Endothelial cell of umbilical vein (primary cell): ENCODE measurements around the gene PSG4. TPM values are rescaled to one million over a fixed set of nuclear protein-coding genes. Genes with fewer than 3 reads are reported as not detected.

ENCODE experiments used
- BruUV-seq: library from RNA; stranded (reverse); fragments of 400-500 nt; replicated peaks from 2 replicates; lab custom pipeline; 2021; lab: Mats Ljungman, UMichigan
- CTCF ChIA-PET: fragments of 300-600, 350-600 bp; sonication (Branson Sonifier 250); formaldehyde crosslinking; loops from one replicate; lab custom pipeline; 2021; ENCODE audit warnings: antibody characterized with exemption, inconsistent platforms; lab: Charles Lee
- POLR2A ChIA-PET: fragments of 300-600, 350-600 bp; sonication (Branson Sonifier 250); formaldehyde crosslinking; loops from one replicate; lab custom pipeline; 2021; ENCODE audit warnings: antibody characterized with exemption, inconsistent platforms; lab: Charles Lee
- DNase-seq: peaks from one replicate; pipeline ENCODE4 v3.0.0-alpha.2; 2011; ENCODE audit warnings: low read depth, low spot score
- FAIRE-seq: peaks from 2 replicates; lab custom pipeline; 2011; peaks lifted over from hg19 to GRCh38; lab: Jason Lieb, UNC
- H2AFZ ChIP-seq: 2 replicates; pipeline ENCODE4 v1.6.0; 2012; ENCODE audit warnings: low read depth, low read length, control low read depth, inconsistent platforms
- H3K27ac ChIP-seq: 2 replicates; pipeline ENCODE4 v1.5.1; 2011; ENCODE audit warnings: low read depth, mild to moderate bottlenecking, control low read depth, low read length, moderate library complexity; ENCODE audit not compliant: insufficient read depth
- H3K27me3 ChIP-seq, 2 experiments: 2 replicates each; pipeline versions ENCODE4 v1.6.0 to v1.6.1; 2011; ENCODE audit warnings: low read length in 2 of 2, mixed read lengths in 1 of 2; ENCODE audit not compliant: control insufficient read depth in 2 of 2, insufficient read depth in 2 of 2
- H3K36me3 ChIP-seq, 2 experiments: 2 replicates in 1 of 2; 3 replicates in 1 of 2; pipeline ENCODE4 v1.5.1; 2011; ENCODE audit warnings: low read length in 2 of 2, mild to moderate bottlenecking in 1 of 2, moderate library complexity in 1 of 2; ENCODE audit not compliant: control insufficient read depth in 2 of 2, insufficient read depth in 2 of 2; ENCODE audit errors: extremely low read depth in 1 of 2
- H3K4me1 ChIP-seq: 3 replicates; pipeline ENCODE4 v1.5.1; 2011; ENCODE audit warnings: mild to moderate bottlenecking, low read length; ENCODE audit not compliant: control insufficient read depth, insufficient read depth; ENCODE audit errors: extremely low read depth
- H3K4me2 ChIP-seq: 2 replicates; pipeline ENCODE4 v1.6.1; 2011; ENCODE audit warnings: low read length, control low read depth, mixed read lengths; ENCODE audit not compliant: insufficient read depth
- H3K4me3 ChIP-seq, 3 experiments: fragments of 200-600 bp in 1 of 3; sonication (generic), shearing (Covaris generic) in 1 of 3; replicated peaks in 1 of 3; 2 replicates each; pipeline ENCODE4 v1.5.1; 2011 to 2016; ENCODE audit warnings: control low read depth in 3 of 3, low read length in 3 of 3, mild to moderate bottlenecking in 2 of 3, inconsistent platforms in 1 of 3, low read depth in 1 of 3, moderate library complexity in 1 of 3; ENCODE audit not compliant: insufficient read depth in 1 of 3
- H3K79me2 ChIP-seq: 2 replicates; pipeline ENCODE4 v1.6.0; 2012; ENCODE audit warnings: low read length, inconsistent platforms; ENCODE audit not compliant: control insufficient read depth, insufficient read depth
- H3K9ac ChIP-seq: replicated peaks from 2 replicates; pipeline ENCODE3; 2011; ENCODE audit warnings: low read length, control low read depth; ENCODE audit not compliant: insufficient read depth; ENCODE audit errors: extremely low read depth
- H3K9me1 ChIP-seq: replicated peaks from 3 replicates; pipeline ENCODE4 v1.6.0; 2011; ENCODE audit warnings: mild to moderate bottlenecking, low read length; ENCODE audit not compliant: control insufficient read depth, insufficient read depth; ENCODE audit errors: extremely low read depth
- H3K9me3 ChIP-seq: replicated peaks from 2 replicates; pipeline ENCODE4 v1.5.1; 2012; ENCODE audit warnings: low read length, inconsistent platforms; ENCODE audit not compliant: control insufficient read depth, insufficient read depth
- H4K20me1 ChIP-seq: replicated peaks from 2 replicates; pipeline ENCODE3; 2011; ENCODE audit warnings: mild to moderate bottlenecking, low read length; ENCODE audit not compliant: control insufficient read depth, insufficient read depth; ENCODE audit errors: extremely low read depth
- CTCF ChIP-seq, 2 donors: IDR thresholded peaks; 1 replicate in 1 of 2; 2 replicates in 1 of 2; pipeline ENCODE4 v1.5.1; 2011; ENCODE audit warnings: low read length in 2 of 2, mild to moderate bottlenecking in 2 of 2, moderate library complexity in 2 of 2, control low read depth in 1 of 2, inconsistent platforms in 1 of 2, low read depth in 1 of 2; ENCODE audit not compliant: insufficient read depth in 1 of 2; ENCODE audit errors: extremely low read depth in 1 of 2
- EZH2 ChIP-seq: IDR thresholded peaks from 2 replicates; pipeline ENCODE4 v1.6.1; 2012; ENCODE audit warnings: borderline replicate concordance, low read depth, mild to moderate bottlenecking, moderate library complexity, low read length, inconsistent platforms; ENCODE audit not compliant: severe bottlenecking
- FOS ChIP-seq: IDR thresholded peaks from 2 replicates; pipeline ENCODE4 v1.6.1; 2011; ENCODE audit warnings: mild to moderate bottlenecking, low read length, moderate library complexity, borderline replicate concordance; ENCODE audit not compliant: insufficient read depth
- GATA2 ChIP-seq: IDR thresholded peaks from 2 replicates; pipeline ENCODE4 v1.7.0; 2011; ENCODE audit warnings: low read depth, mild to moderate bottlenecking, moderate library complexity, mixed read lengths, low read length; ENCODE audit not compliant: insufficient read length, insufficient read depth
- JUN ChIP-seq: IDR thresholded peaks from 2 replicates; pipeline ENCODE4 v1.6.1; 2011; ENCODE audit warnings: borderline replicate concordance, low read depth; ENCODE audit not compliant: insufficient read length, insufficient read depth
- MAX ChIP-seq: IDR thresholded peaks from 2 replicates; pipeline ENCODE4 v1.6.1; 2011; ENCODE audit not compliant: insufficient read depth, insufficient read length
- MYC ChIP-seq: IDR thresholded peaks from one replicate; pipeline ENCODE4 v1.6.1; 2011; ENCODE audit warnings: mild to moderate bottlenecking, low read depth, low read length
- POLR2A ChIP-seq: IDR thresholded peaks from 2 replicates; pipeline ENCODE4 v1.6.1; 2012; ENCODE audit warnings: low read depth, mild to moderate bottlenecking, control low read depth, low read length
- POLR2AphosphoS5 ChIP-seq: IDR thresholded peaks from 2 replicates; pipeline ENCODE4 v1.6.1; 2012; ENCODE audit warnings: low read depth, mild to moderate bottlenecking, control low read depth, low read length, moderate library complexity; ENCODE audit not compliant: insufficient read depth
- dilution Hi-C: fragments of 300-500 bp; cut with MboI; formaldehyde crosslinking; loops from one replicate; pipeline ENCODE4 v1.15.0; 2019; ENCODE audit warnings: low sequenced_read_pairs; ENCODE audit not compliant: extremely low pct_ligation_motif_present
- intact Hi-C: fragments of 100-400 bp; cut with micrococcal nuclease; formaldehyde crosslinking; loops from one replicate; pipeline ENCODE4 v1.10.0; 2022
- polyA plus RNA-seq, 4 experiments: library from polyadenylated mRNA; depleted of rRNA in 3 of 4; stranded (reverse) in 3 of 4; unstranded in 1 of 4; fragments of >200 nt; gene quantifications; 2 replicates each; pipeline versions ENCODE4 v1.2.1 to v1.2.3, GENCODE V29; 2011 to 2012; ENCODE audit warnings: missing spikeins in 1 of 4
- total RNA-seq: library from RNA; stranded (reverse); gene quantifications from 2 replicates; pipeline ENCODE4 v1.2.3, GENCODE V29; 2021

Gene PSG4
- total and polyA plus RNA-seq, 2 donors (not counting 3 experiments of a cell fraction or from before 2014, with no cell fraction given) = 0.29 to 3.6 TPM

GRCh38 chr19:43207991-43208390 lies 2.6 kb upstream of the PSG4 start:
- no peak overlapping the region for H3K4me3 ChIP-seq
- H4K20me1 ChIP-seq = no peaks in the 10 kb centered on the region
- no peak overlapping the region for H2AFZ ChIP-seq
- no peak overlapping the region for H3K9ac ChIP-seq
- no peaks in the 10 kb centered on the region for H3K27me3 ChIP-seq
- H3K36me3 ChIP-seq = no peaks in the 10 kb centered on the region
- ChIA-PET POLR2A (no interaction called here), CTCF (no interaction called here)
- no peak overlapping the region for H3K27ac ChIP-seq
- TF ChIP-seq JUN = no peak
- TF ChIP-seq EZH2 = no peak
- no peak for TF ChIP-seq FOS
- TF ChIP-seq CTCF (IDR thresholded peaks at IDR 0.05; ENCODE audit: extremely low read depth in 1 of 2, insufficient read depth in 1 of 2, low read depth in 1 of 2, low read length in 2 of 2) = no peak
- no peak for TF ChIP-seq MAX
- no peak for TF ChIP-seq POLR2A
- no peak for TF ChIP-seq MYC
- TF ChIP-seq GATA2 = no peak
- TF ChIP-seq POLR2AphosphoS5 = no peak
- intact Hi-C loops = no loop called here
- dilution Hi-C loops = no loop called here
- no peak overlapping the region for H3K4me2 ChIP-seq
- H3K4me1 ChIP-seq = no peaks in the 10 kb centered on the region
- no peaks in the 10 kb centered on the region for H3K79me2 ChIP-seq
- DNase-seq (no peak), FAIRE-seq (no peak)
- no TSS peak for BruUV-seq
- no peaks in the 10 kb centered on the region for H3K9me1 ChIP-seq
- no peaks in the 10 kb centered on the region for H3K9me3 ChIP-seq
